ENCODE data around the gene EXT2.

EXT2 gene

GRCh38 chr11:44246726-44247125 is 151.2 kb downstream of the EXT2 start:
- Mint-ChIP-seq H3K36me3 (peaks cover 36% of the 10 kb centered on the region), H3K27ac (no peak overlapping the region), H3K4me3 (no peak overlapping the region), H3K9me3 (peaks cover 10% of the 10 kb centered on the region), H3K4me1 (no peaks in the 10 kb centered on the region), H3K27me3 (no peaks in the 10 kb centered on the region)

GRCh38 chr11:44247508-44247907 is 152.0 kb downstream of the EXT2 start:
- Mint-ChIP-seq H3K36me3 (peaks cover 43% of the 10 kb centered on the region), H3K9me3 (peaks cover 17% of the 10 kb centered on the region), H3K27ac (no peak overlapping the region), H3K27me3 (no peaks in the 10 kb centered on the region), H3K4me1 (no peaks in the 10 kb centered on the region), H3K4me3 (no peak overlapping the region)

- Mint-ChIP-seq H3K27ac (no peak overlapping the region), H3K4me3 (no peak overlapping the region), H3K36me3 (peaks cover 44% of the 10 kb centered on the region), H3K9me3 (peaks cover 23% of the 10 kb centered on the region), H3K4me1 (no peaks in the 10 kb centered on the region), H3K27me3 (no peaks in the 10 kb centered on the region)
These were observed 152.6 kb downstream of the EXT2 start for GRCh38 chr11:44248109-44248508.

- H3K4me1 Mint-ChIP-seq, result no peaks in the 10 kb centered on the region
- H3K9me3 Mint-ChIP-seq, result peaks cover 25% of the 10 kb centered on the region
- H3K36me3 Mint-ChIP-seq, result peaks cover 38% of the 10 kb centered on the region
- no peak overlapping the region for H3K4me3 Mint-ChIP-seq
- H3K27ac Mint-ChIP-seq, result no peak overlapping the region
- H3K27me3 Mint-ChIP-seq, result no peaks in the 10 kb centered on the region
These were observed 154.9 kb downstream of the EXT2 start for GRCh38 chr11:44250421-44250820.

- Mint-ChIP-seq H3K36me3 (peaks cover 28% of the 10 kb centered on the region), H3K9me3 (peaks cover 25% of the 10 kb centered on the region), H3K4me1 (peaks cover 5% of the 10 kb centered on the region), H3K27ac (no peak overlapping the region), H3K27me3 (no peaks in the 10 kb centered on the region), H3K4me3 (no peak overlapping the region)
These were observed 157.6 kb downstream of the EXT2 start for GRCh38 chr11:44252999-44253602.

GRCh38 chr11:44255406-44256071 is 160.1 kb downstream of the EXT2 start:
- no peak overlapping the region for H3K4me3 Mint-ChIP-seq
- peaks cover 5% of the 10 kb centered on the region for H3K4me1 Mint-ChIP-seq
- no peak overlapping the region for H3K27ac Mint-ChIP-seq
- no peaks in the 10 kb centered on the region for H3K27me3 Mint-ChIP-seq
- H3K36me3 Mint-ChIP-seq, result peaks cover 20% of the 10 kb centered on the region
- H3K9me3 Mint-ChIP-seq, result peaks cover 25% of the 10 kb centered on the region

GRCh38 chr11:44256673-44257291 is 161.3 kb downstream of the EXT2 start:
- Mint-ChIP-seq H3K27ac (no peak overlapping the region), H3K4me3 (no peak overlapping the region), H3K9me3 (peaks cover 16% of the 10 kb centered on the region), H3K4me1 (peaks cover 5% of the 10 kb centered on the region), H3K36me3 (peaks cover 12% of the 10 kb centered on the region), H3K27me3 (no peaks in the 10 kb centered on the region)

GRCh38 chr11:44257338-44258189 is 162.1 kb downstream of the EXT2 start:
- Mint-ChIP-seq H3K4me1 (peaks cover 5% of the 10 kb centered on the region), H3K36me3 (peaks cover 4% of the 10 kb centered on the region), H3K4me3 (no peak overlapping the region), H3K9me3 (peaks cover 8% of the 10 kb centered on the region), H3K27ac (no peak overlapping the region), H3K27me3 (peaks cover 3% of the 10 kb centered on the region)

- Mint-ChIP-seq H3K27me3 (peaks cover 3% of the 10 kb centered on the region), H3K4me1 (peaks cover 5% of the 10 kb centered on the region), H3K27ac (no peak overlapping the region), H3K4me3 (no peak overlapping the region), H3K9me3 (peaks cover 2% of the 10 kb centered on the region), H3K36me3 (no peaks in the 10 kb centered on the region)
These were observed 162.7 kb downstream of the EXT2 start for GRCh38 chr11:44258190-44258489.

- Mint-ChIP-seq H3K4me3 (no peak overlapping the region), H3K27me3 (peaks cover 3% of the 10 kb centered on the region), H3K27ac (no peak overlapping the region), H3K36me3 (no peaks in the 10 kb centered on the region), H3K4me1 (peaks cover 5% of the 10 kb centered on the region), H3K9me3 (no peaks in the 10 kb centered on the region)
These were observed 163.5 kb downstream of the EXT2 start for GRCh38 chr11:44258839-44259420.

GRCh38 chr11:44260081-44260480 is 164.6 kb downstream of the EXT2 start:
- Mint-ChIP-seq H3K27ac (no peak overlapping the region), H3K36me3 (no peaks in the 10 kb centered on the region), H3K4me1 (peaks cover 5% of the 10 kb centered on the region), H3K27me3 (peaks cover 3% of the 10 kb centered on the region), H3K9me3 (no peaks in the 10 kb centered on the region), H3K4me3 (no peak overlapping the region)

- H3K36me3 Mint-ChIP-seq, result no peaks in the 10 kb centered on the region
- H3K9me3 Mint-ChIP-seq, result no peaks in the 10 kb centered on the region
- peaks cover 3% of the 10 kb centered on the region for H3K27me3 Mint-ChIP-seq
- no peak overlapping the region for H3K27ac Mint-ChIP-seq
- no peak overlapping the region for H3K4me3 Mint-ChIP-seq
- peaks cover 4% of the 10 kb centered on the region for H3K4me1 Mint-ChIP-seq
These were observed 166.5 kb downstream of the EXT2 start for GRCh38 chr11:44261800-44262591.

GRCh38 chr11:44263738-44264437 is 168.4 kb downstream of the EXT2 start:
- Mint-ChIP-seq H3K27ac (no peak overlapping the region), H3K9me3 (no peaks in the 10 kb centered on the region), H3K4me1 (no peaks in the 10 kb centered on the region), H3K36me3 (no peaks in the 10 kb centered on the region), H3K4me3 (no peak overlapping the region), H3K27me3 (peaks cover 3% of the 10 kb centered on the region)

GRCh38 chr11:44264438-44264749 is 168.9 kb downstream of the EXT2 start:
- no peak overlapping the region for H3K4me3 Mint-ChIP-seq
- no peak overlapping the region for H3K27ac Mint-ChIP-seq
- H3K9me3 Mint-ChIP-seq, result no peaks in the 10 kb centered on the region
- H3K4me1 Mint-ChIP-seq, result no peaks in the 10 kb centered on the region
- H3K36me3 Mint-ChIP-seq, result no peaks in the 10 kb centered on the region
- H3K27me3 Mint-ChIP-seq, result peaks cover 3% of the 10 kb centered on the region

Measured in activated naive CD4-positive, alpha-beta T cell treated with anti-CD3 and anti-CD28 coated beads, Interleukin-2, amount 50 U/mL, for 24 hours (primary cell).